Lung (tissue), 12 donors: ENCODE data around the gene SGPL1. TPM values are rescaled to one million over a fixed set of nuclear protein-coding genes. Genes with fewer than 3 reads are reported as not detected.

Experiments used
- ATAC-seq: fragments of 200-7000 bp; cut with Tn5 transposase; one replicate; pipeline ENCODE4 v1.9.1; 2020; ENCODE audit warnings: moderate number of reproducible peaks; ENCODE audit not compliant: insufficient read depth, low FRiP score
- DNase-seq, 3 donors: peaks; one replicate each; pipeline ENCODE4 v3.0.0-alpha.2; 2013 to 2017
- H3K27ac ChIP-seq, 2 donors: one replicate each; pipeline ENCODE4 v1.5.1; 2013; ENCODE audit warnings: mild to moderate bottlenecking in 2 of 2, moderate library complexity in 2 of 2, control low read depth in 1 of 2, inconsistent platforms in 1 of 2, low read depth in 1 of 2, low read length in 1 of 2
- H3K27me3 ChIP-seq, 3 donors: one replicate each; pipeline ENCODE4 v1.5.1; 2013; ENCODE audit warnings: low read length in 2 of 3; ENCODE audit not compliant: control insufficient read depth in 3 of 3, insufficient read depth in 3 of 3
- H3K36me3 ChIP-seq, 4 donors: one replicate each; pipeline ENCODE4 v1.5.1; 2013; ENCODE audit warnings: low read length in 4 of 4, mild to moderate bottlenecking in 1 of 4, moderate library complexity in 1 of 4; ENCODE audit not compliant: control insufficient read depth in 4 of 4, insufficient read depth in 4 of 4
- H3K4me1 ChIP-seq, 5 donors: one replicate each; pipeline ENCODE4 v1.5.1; 2013; ENCODE audit warnings: low read length in 5 of 5, mild to moderate bottlenecking in 2 of 5, moderate library complexity in 1 of 5; ENCODE audit not compliant: control insufficient read depth in 5 of 5, insufficient read depth in 5 of 5
- H3K4me3 ChIP-seq: one replicate; pipeline ENCODE4 v1.5.1; 2013; ENCODE audit warnings: mild to moderate bottlenecking, control low read depth, moderate library complexity
- H3K9ac ChIP-seq, 2 donors: one replicate each; pipeline ENCODE4 v1.5.1; 2013; ENCODE audit warnings: low read length in 2 of 2, control low read depth in 1 of 2; ENCODE audit not compliant: insufficient read depth in 1 of 2
- H3K9me3 ChIP-seq, 4 donors: one replicate each; pipeline ENCODE4 v1.5.1; 2013; ENCODE audit warnings: low read length in 3 of 4, mild to moderate bottlenecking in 1 of 4, moderate library complexity in 1 of 4; ENCODE audit not compliant: control insufficient read depth in 4 of 4, insufficient read depth in 3 of 4
- WGBS, 2 donors: extraction: QIAGEN DNeasy Blood & Tissue Kit; methylation state at CpG; one replicate each; pipeline ENCODE4 v1.1.7; 2013; 5-methylcytosine and 5-hydroxymethylcytosine counted together
- polyA plus RNA-seq, 2 donors: library from polyadenylated mRNA; stranded (reverse); fragments of 200-250 nt; gene quantifications; one replicate each; pipeline ENCODE4 v1.2.1, GENCODE V29; 2013
- total RNA-seq, 2 donors: library from RNA; depleted of rRNA in 1 of 2; stranded (reverse); fragments of >200 nt in 1 of 2; gene quantifications; one replicate each; pipeline ENCODE4 v1.2.1, GENCODE V29; 2014 to 2021
- TF ChIP-seq, protein P1 (sequence below): IDR thresholded peaks from 2 replicates; pipeline ENCODE4 v1.5.1; 2012; ENCODE audit warnings: mild to moderate bottlenecking; ENCODE audit errors: control extremely low read depth, extremely low read depth
- donor health status: control.
- donor health status: control.
- donor health status: Bipolar disorder and iron deficiency.
- donor health status: healthy.
- donor health status: DM: yes; HTN: yes; CAD: no.

Gene SGPL1
- total and polyA plus RNA-seq, 4 donors, result 8.3 to 57.4 (median 30.8) TPM

DNA sequence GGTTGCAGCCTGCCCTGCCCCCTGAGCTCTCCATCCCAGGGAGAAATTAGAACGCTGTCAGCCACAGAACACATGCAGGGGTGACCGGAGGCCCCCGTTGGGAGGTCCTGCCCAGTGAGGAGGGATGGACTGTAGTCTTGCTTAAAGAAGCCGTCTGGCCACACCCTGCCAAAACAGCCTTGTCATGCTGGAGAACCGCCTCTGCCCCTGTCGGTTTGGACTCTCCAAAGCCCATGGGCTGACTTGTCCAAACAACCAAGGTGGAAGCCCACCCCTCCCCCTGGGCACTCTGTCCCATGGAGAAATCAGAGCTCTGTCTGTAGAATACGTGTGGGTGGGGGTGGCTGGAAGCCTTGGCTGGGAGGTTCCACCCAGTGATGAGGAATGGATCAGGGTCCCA lies 17.9 kb upstream of the SGPL1 start:
- Histone ChIP-seq H3K4me3 (no peak overlapping the region), H3K9ac (no peak overlapping the region), H3K27ac (no peak overlapping the region), H3K27me3 (no peaks in the 10 kb centered on the region), H3K4me1 (no peaks in the 10 kb centered on the region), H3K9me3 (no peaks in the 10 kb centered on the region), H3K36me3 (no peaks in the 10 kb centered on the region)
- TF ChIP-seq, protein P1, sequence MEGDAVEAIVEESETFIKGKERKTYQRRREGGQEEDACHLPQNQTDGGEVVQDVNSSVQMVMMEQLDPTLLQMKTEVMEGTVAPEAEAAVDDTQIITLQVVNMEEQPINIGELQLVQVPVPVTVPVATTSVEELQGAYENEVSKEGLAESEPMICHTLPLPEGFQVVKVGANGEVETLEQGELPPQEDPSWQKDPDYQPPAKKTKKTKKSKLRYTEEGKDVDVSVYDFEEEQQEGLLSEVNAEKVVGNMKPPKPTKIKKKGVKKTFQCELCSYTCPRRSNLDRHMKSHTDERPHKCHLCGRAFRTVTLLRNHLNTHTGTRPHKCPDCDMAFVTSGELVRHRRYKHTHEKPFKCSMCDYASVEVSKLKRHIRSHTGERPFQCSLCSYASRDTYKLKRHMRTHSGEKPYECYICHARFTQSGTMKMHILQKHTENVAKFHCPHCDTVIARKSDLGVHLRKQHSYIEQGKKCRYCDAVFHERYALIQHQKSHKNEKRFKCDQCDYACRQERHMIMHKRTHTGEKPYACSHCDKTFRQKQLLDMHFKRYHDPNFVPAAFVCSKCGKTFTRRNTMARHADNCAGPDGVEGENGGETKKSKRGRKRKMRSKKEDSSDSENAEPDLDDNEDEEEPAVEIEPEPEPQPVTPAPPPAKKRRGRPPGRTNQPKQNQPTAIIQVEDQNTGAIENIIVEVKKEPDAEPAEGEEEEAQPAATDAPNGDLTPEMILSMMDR, result no peak
- DNase-seq, result no peak
- 48 to 72% methylated on average over 7 of the region's 7 CpGs for WGBS, 2 donors
- ATAC-seq, result no peak

DNA sequence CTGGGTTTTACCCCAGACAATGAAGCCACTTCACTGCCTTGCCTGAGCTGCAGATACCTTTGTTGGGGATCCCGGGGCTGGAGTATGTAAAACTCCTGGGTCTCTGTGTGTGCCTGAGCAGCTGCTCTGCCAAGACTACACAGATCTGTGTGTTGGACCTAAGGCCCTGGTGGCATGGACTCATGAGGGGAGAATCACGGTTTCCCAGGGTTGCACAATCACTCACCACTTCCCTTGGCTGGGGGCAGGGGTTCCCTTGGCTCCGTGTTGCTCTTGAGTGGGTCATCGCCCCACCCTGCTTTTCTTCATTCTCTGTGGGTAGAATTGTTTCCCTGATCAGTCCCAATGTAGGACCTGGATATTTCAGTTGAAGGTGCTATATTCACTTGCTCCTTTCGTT lies 16.6 kb upstream of the SGPL1 start:
- H3K9ac ChIP-seq, result no peak overlapping the region
- 40 to 65% methylated on average over 5 of the region's 5 CpGs for WGBS, 2 donors
- H3K27ac ChIP-seq, result no peak overlapping the region
- no peaks in the 10 kb centered on the region for H3K9me3 ChIP-seq
- TF ChIP-seq, protein P1, result no peak
- H3K36me3 ChIP-seq, result no peaks in the 10 kb centered on the region
- peaks cover 0 to under 1% (median 0%) of the 10 kb centered on the region in 5 donors for H3K4me1 ChIP-seq
- H3K27me3 ChIP-seq, result no peaks in the 10 kb centered on the region
- DNase-seq (no peak), ATAC-seq (no peak)
- H3K4me3 ChIP-seq, result no peak overlapping the region

DNA sequence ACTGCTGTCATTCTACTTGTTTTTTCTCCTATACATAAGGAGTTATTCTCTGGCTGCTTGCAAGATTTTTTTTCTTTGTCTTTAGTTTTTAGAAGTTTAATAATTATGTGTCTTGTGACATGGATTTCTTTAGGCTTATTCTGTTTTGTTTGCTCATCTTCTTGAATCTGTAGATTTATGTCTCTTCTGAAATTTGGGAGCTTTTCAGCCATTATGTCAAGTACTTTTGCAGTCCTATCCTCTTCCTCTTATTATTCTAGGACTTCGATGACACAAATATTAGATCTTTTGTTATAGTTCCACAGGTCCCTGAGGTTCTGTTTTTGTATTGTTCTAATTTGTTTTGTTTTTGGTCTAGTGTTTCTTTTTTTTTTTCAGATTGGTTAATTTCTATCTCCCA lies 13.9 kb upstream of the SGPL1 start:
- no peak for ATAC-seq

More for the DNA sequence above, 13.9 kb upstream of the SGPL1 start:
- DNase-seq, result no peak
- H3K27me3 ChIP-seq, result no peaks in the 10 kb centered on the region
- 88 to 90% methylated on average over 1 of the region's 1 CpG for WGBS, 2 donors
- TF ChIP-seq, protein P1, result no peak
- no peak overlapping the region for H3K27ac ChIP-seq
- H3K9ac ChIP-seq, result no peak overlapping the region
- peaks cover 0 to 2% (median 0%) of the 10 kb centered on the region in 5 donors for H3K4me1 ChIP-seq
- H3K9me3 ChIP-seq, result no peaks in the 10 kb centered on the region
- H3K4me3 ChIP-seq, result no peak overlapping the region
- no peaks in the 10 kb centered on the region for H3K36me3 ChIP-seq
